Right ventricle myocardium superior (tissue), 1 donor: Measurements from ENCODE around the gene SRP19. TPM values are rescaled to one million over a fixed set of nuclear protein-coding genes. Genes with fewer than 3 reads are reported as not detected.
"Not testable (repeated sequence)": the region's sequence is repeated elsewhere in the genome, so short reads cannot be mapped to it uniquely, and the experiment has no call there.

Source experiments
- ATAC-seq: fragments of 200-7000 bp; cut with Tn5 transposase; one replicate; pipeline ENCODE4 v1.9.1; 2020; ENCODE audit warnings: mild to moderate bottlenecking; ENCODE audit not compliant: poor library complexity
- DNase-seq: peaks from one replicate; pipeline ENCODE4 v3.0.0-alpha.2; 2020
- intact Hi-C: fragments of 100-400 bp; cut with DNase I; formaldehyde crosslinking; loops from one replicate; pipeline ENCODE4 v1.11.2; 2022
- long read RNA-seq: library from polyadenylated mRNA; unstranded; transcript quantifications from one replicate; pipeline ENCODE4 v2.0.0, GENCODE V29; 2021
- total RNA-seq: library from RNA; stranded (reverse); fragmentation: NEBNext Ultra II Directional; extraction: Animal tissue kit (Norgen Biotek cat#: 25700); gene quantifications from one replicate; pipeline ENCODE4 v1.2.1, GENCODE V29; 2021
- donor health status: DM: no; HTN: yes; CAD: no; lungs with severe emphysema.

Gene SRP19
- total RNA-seq: 24.8 TPM
- long read RNA-seq, transcript SRP19-205 (2 exons, 473 nt): minor isoform, 5 of 31 reads
- long read RNA-seq, transcript SRP19-206 (5 exons, 2,841 nt): major isoform, 22 of 31 reads
- long read RNA-seq, partial matches to known transcripts: 0 of 31 reads
- long read RNA-seq, other reads (novel, unspliced or antisense): 1 of 31 reads

DNA sequence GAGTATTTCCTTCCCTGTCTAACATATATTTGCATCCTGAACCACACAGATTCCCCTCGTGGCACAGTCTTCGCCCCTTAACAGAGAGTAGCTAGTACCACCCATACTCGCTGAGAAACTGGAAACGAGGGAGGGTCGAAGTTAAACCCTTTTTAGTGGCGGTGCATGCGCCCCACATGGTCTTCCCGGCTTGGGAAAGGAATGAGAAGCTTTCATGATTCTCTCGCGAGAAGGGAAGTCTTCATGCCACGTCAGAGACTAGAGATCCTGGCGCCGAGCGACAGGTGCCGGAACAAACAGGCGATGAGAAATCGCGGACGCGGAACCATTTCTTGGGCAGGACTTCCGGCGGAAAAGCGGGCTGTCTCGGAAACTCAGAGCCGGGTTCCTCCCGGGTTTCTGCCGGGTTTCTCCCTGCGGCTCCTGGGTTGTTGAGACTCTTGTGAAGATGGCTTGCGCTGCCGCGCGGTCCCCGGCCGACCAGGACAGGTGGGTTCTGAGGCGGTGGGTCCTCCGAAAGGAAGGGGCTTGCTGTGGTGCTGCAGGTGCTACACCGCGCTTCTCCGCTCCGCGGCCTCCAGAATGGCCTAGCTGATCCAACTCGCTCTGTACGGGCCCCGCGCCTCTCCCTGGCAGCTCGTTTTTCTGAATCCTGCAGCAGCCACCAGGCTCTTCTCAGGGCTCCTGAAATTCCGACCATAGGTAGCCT, at the start of gene SRP19:
Gene SRP19 (plus strand): TSS at position 359 of the 709 bp plus-strand sequence. CDS start 90 bp downstream, at position 449.
- intact Hi-C loops: loop anchor here (5.0 kb wide), 2 partner anchors 61 to 116 kb away; partner anchors contain the start of genes DCP2 and REEP5

DNA sequence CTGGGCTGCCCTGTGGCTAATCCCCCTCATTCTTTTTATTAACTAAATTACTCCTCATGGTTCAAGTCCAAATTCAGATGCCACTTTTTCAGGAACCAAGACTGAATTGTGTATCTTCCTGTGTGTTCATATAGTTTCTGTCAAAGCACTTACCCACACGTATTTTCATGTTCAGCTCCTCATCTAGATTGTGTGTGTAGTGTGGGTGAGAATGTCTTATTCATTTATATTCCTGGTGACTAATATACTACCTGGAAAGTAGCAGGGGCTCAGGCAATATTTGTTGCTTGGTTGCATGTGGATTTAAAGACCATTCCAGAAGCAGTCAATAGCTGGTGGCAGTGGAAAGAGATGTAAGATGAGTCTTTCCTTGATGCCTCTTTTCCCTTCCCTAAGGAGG, 48.5 kb upstream of the SRP19 start:
- DNase-seq (no peak), ATAC-seq (no peak)
- intact Hi-C loops: no loop called here

More for the DNA sequence above, at the start of gene SRP19:
- ATAC-seq (peak; percentile 98), DNase-seq (peak; percentile 97)

DNA sequence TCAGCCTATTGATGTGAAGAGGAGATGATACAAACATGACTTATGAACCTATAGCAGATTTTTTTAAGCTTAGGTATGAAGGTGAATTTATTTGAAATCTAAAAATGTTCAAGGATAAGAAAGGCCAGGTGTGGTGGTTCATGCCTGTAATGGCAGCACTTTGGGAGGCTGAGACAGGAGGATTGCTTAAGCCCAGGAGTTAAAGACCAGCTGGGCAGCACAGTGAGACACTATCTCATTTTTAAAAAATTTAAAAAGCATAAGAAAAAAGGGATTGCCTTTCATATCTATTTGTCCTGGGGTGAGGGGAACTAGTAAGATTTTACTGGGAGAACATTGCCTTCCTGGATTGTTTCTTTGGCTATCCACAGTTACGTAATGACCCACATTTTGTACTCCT, 40.8 kb upstream of the SRP19 start:
- intact Hi-C loops: no loop called here
- no peak for ATAC-seq
- no peak for DNase-seq

DNA sequence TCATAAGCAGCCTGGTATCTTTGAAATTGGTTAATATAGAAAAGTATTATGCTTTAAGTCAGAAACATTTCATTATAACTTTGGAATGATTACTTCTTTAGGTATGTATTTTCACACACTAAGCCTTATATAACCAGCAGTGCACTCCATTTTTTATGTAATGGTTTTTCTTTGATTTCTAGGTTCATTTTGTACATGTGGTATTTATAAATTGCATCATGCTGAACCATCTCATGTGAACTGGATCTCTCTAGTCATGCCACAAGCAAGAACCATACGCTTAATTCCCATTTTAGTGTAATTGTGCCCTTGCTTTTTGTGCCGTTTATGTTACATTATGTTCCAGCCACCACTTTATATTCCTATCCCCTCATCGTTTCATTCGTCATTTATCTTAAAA, 38.6 kb upstream of the SRP19 start:
- intact Hi-C loops: no loop called here
- DNase-seq: no peak
- no peak for ATAC-seq

DNA sequence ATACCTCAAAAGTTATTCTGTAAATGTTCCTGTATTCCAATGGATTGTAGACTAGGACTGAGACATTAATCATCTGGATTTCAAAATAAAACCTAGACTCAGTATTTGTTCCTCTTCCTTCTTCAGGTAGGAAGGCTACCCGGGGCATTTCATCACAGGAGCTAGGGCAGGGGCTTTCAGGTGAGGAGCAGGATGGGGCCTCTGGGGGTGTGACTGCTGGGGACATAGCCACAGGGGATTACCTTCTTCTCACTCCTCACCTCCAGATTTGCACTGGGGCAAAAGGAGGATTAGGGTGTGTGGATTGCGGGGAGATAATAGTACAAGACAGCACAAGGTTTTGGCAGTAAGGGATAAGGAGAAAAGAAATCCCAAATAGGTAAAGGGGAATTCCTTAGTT, 37.9 kb upstream of the SRP19 start:
- intact Hi-C loops: no loop called here
- no peak for DNase-seq
- no peak for ATAC-seq

DNA sequence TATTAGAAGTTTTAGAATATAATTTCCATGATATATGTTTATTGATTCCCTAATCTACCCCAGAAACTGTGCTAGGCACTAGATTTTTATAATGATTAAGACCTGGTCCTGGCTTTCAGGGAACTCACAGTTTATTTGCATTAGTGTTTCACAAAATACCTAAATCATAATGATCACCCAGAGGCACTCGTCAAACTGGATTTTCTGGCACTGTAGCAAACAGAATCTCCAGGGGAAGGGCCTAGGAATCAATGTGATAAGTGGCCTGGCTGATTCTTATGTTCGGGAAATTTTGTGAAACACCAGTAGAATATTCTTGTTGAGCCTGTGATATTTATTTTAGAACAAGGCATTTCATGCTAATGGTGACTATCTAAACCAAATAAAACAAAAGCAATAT, 37.4 kb upstream of the SRP19 start:
- no peak for ATAC-seq
- intact Hi-C loops: no loop called here

DNA sequence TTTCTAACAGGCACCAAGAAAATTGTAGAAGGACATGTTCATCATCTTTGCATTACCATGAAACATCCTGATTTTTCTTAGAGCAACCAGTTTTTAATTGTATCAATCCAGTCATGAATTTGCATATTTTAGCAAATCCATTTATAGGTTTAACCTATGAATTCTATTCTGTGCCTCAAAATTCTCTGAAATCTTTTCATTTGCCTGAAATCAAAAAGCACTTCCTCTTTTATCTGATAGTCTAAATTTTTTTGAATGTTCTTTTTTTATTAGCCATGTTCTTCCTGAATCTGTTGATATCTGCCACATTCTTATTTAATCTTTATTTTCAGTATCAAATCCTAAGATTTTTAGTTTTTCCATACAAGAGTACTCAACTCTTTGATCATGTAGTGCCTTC, 36.9 kb upstream of the SRP19 start:
- intact Hi-C loops: no loop called here
- ATAC-seq (no peak), DNase-seq (no peak)

More for the DNA sequence above, 37.4 kb upstream of the SRP19 start:
- no peak for DNase-seq

GRCh38 chr5:112830378-112830777, 30.7 kb upstream of the SRP19 start:
- ATAC-seq (no peak), DNase-seq (no peak)
- intact Hi-C loops: no loop called here

DNA sequence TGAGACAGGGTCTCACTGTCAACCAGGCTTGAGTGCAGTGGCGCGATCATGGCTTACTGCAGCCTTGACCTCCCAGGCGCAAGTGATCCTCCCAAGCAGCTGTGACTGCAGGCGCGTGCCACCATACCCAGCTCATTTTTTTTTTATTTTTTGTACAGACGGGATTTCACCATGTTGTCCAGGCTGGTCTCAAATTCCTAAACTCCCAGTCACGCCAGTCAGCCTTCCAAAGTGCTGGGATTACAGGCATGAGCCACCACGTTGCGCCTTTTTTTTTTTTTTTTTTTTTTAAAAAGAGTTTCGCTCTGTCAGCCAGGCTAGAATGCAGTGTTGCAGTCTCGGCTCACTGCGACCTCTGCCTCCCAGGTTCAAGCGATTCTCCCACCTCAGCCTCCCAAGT, 27.1 kb upstream of the SRP19 start:
- ATAC-seq: no peak
- intact Hi-C loops: no loop called here

GRCh38 chr5:112844489-112844888, 16.6 kb upstream of the SRP19 start:
- intact Hi-C loops: no loop called here
- DNase-seq (no peak), ATAC-seq (no peak)

More for the DNA sequence above, 27.1 kb upstream of the SRP19 start:
- no peak for DNase-seq

DNA sequence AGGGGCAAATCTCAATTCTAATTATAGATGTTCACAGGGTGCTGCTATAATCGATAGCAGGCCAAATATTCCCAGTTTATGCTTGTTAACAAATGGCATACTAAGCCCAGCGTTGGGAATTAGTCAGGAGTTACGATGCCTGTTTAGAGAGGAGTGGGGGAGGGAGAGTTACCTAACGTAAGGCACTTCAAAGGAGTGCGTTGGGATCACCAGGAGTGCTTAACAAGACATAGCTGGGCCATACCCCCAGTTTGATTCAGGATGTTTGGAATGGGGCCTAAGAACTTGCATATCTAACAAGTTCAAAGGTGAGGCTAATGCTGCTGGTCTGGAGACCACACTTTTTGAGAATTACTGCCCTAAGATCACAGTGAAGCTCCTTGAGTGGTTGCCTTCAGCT, 14.5 kb upstream of the SRP19 start:
- ATAC-seq (peak; percentile 26), DNase-seq (no peak)
- intact Hi-C loops: no loop called here

GRCh38 chr5:112847306-112847705, 13.8 kb upstream of the SRP19 start:
- DNase-seq (no peak), ATAC-seq (no peak)
- intact Hi-C loops: no loop called here

GRCh38 chr5:112848116-112848811, 12.8 kb upstream of the SRP19 start:
- intact Hi-C loops: no loop called here
- peak; percentile 91 for ATAC-seq

GRCh38 chr5:112849912-112850311, 11.2 kb upstream of the SRP19 start:
- ATAC-seq (no peak), DNase-seq (no peak)
- intact Hi-C loops: no loop called here

More at GRCh38 chr5:112848116-112848811, 12.8 kb upstream of the SRP19 start:
- DNase-seq: no peak

DNA sequence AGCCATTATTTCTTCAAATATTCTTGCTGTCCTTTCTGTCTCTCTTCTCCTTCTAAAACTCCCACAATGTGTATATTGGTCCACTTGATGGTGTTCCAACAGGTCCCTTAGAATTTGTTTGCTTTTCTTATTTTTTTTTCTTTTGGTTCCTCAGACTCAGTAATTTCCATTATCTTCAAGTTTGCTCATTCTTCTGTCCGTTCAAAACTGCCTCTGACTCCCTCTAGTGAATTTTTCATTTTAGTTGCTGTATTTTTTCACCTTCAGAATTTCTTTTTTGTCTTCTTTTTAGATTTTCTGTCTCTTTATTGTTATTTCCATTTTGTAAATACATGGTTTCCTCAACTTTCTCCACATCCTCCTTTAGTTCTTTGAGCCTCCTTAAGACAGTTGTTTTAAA, 6.4 kb upstream of the SRP19 start:
- DNase-seq: no peak
- intact Hi-C loops: no loop called here
- ATAC-seq: no peak

DNA sequence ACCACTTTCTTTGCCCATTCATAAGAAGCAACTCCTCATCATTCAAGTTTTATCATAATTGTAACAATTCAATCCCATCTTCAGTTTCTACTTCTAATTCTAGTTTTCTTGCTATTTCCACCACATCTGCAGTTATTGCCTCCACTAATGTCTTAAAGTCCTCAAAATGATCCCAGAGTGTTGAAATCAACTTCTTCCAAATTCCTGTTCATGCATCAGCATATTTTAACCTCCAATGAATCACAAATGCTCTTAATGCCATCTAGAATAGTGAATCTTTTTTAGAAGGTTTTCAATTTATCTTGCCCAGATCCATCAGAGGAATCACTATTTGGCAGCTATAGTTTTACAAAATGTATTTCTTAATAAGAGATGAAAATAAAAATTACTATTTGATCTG, 3.2 kb upstream of the SRP19 start:
- DNase-seq: no peak
- intact Hi-C loops: no loop called here
- no peak for ATAC-seq

DNA sequence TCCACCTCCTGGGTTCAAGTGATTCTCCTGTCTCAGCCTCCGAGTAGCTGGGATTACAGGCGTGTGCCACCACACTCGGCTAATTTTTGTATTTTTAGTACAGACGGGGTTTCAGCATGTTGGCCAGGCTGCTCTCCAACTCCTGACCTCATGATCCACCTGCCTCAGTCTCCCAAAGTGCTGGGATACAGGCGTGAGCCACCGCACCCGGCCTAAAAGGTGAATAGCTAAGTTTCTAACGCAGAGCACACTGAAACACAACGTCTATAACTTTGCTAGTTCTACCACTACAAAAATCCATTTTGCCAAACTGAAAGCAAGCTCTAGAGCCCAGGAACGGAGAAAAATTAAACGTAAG, 537 bp upstream of the SRP19 start:
- intact Hi-C loops: loop anchor here (5.0 kb wide), 2 partner anchors 62 to 117 kb away; partner anchors contain the start of genes DCP2 and REEP5
- peak; percentile 5 for ATAC-seq
- DNase-seq: not testable (repeated sequence)

DNA sequence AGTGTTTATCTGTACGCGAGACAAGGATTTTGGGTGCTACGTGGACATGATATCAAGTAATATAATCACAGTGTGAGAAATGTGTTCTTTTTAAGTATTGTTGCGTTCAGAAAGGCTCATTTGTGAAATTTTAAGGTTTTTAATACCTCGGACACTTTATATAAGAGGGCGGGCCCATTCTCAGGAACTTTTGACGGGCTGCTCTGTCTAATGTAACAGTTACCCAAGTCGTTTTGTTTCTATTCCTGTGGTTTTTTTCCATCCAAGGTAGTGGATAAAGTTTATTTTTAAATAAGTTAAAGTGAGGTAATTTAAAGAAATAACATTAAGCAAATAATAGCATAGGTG, 525 bp downstream of the SRP19 start:
- ATAC-seq: no peak
- intact Hi-C loops: loop anchor here (5.0 kb wide), 2 partner anchors 61 to 116 kb away; partner anchors contain the start of genes DCP2 and REEP5

DNA sequence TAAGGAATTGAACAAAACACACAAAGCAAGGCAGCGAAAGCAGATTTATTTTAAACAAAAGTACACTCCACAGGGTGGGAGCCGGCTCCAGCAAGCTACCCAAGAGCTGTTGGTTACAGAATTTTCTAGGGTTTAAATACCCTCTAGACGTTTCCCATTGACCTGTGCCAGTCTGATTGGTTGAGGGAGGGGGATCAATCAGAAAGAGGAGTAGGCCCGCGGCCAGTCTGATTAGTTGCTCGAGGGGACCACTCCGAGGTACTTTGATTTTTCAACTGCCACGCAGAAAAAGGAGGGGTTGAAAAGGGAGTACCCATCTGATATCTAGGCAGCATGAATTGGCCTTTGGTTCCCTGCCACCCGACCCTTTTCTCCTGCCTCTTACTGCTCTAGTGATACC, 998 bp downstream of the SRP19 start:
- intact Hi-C loops: loop anchor here (5.0 kb wide), 2 partner anchors 60 to 115 kb away; partner anchors contain the start of genes DCP2 and REEP5
- ATAC-seq (no peak), DNase-seq (no peak)

More for the DNA sequence above, 525 bp downstream of the SRP19 start:
- DNase-seq: no peak

DNA sequence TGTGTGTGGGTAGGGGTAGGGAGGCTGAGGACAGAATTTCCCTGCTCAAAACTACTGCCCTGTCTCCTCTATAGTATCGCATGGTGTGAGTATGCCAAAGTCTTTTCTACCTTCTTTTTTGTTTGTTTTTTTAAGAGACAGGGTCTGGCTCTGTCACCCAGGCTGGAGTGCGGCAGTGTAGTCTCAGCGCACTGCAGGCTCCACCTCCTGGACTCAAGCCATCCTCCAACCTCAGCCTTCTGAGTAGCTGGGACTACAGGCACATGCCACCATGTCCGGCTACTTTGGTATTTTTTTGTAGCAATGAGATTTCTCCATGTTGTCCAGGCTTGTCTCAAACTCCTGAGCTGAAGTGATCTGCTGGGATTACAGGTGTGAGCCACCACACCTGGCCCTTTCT, 2.5 kb downstream of the SRP19 start:
- intact Hi-C loops: loop anchor here (5.0 kb wide), 2 partner anchors 59 to 114 kb away; partner anchors contain the start of genes DCP2 and REEP5
- DNase-seq (no peak), ATAC-seq (no peak)
